Measurements from ENCODE around the gene TMEM154. TPM values are rescaled to one million over a fixed set of nuclear protein-coding genes. Genes with fewer than 3 reads are reported as not detected.

TMEM154 gene
- total and polyA plus RNA-seq, 11 donors = 0.27 to 8.0 (median 1.6) TPM

DNA sequence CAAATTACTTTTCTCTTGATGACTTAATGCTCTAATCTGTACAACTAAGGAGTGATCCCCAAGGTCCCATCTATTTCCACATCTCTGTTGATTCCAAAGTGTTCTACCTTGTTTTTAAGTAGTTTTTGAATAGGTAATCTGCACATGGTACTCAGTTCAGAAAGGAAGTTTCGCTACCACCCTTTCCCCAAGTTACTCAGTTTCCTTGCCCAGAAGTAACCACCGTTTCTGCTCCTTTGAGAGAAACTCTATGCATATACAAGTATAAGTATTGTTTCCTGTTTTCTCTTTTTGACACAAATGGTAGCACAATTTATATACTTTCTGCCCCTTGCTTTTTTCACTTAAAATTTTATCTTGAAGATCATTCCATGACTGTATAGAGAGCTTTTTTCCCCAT is 18.1 kb downstream of the TMEM154 start:
- no peaks in the 10 kb centered on the region for H3K27me3 ChIP-seq
- ATAC-seq (no peak), DNase-seq (no peak)
- H3K9me3 ChIP-seq = peaks cover 0 to 31% (median 20%) of the 10 kb centered on the region in 12 donors
- TF ChIP-seq, protein P1, sequence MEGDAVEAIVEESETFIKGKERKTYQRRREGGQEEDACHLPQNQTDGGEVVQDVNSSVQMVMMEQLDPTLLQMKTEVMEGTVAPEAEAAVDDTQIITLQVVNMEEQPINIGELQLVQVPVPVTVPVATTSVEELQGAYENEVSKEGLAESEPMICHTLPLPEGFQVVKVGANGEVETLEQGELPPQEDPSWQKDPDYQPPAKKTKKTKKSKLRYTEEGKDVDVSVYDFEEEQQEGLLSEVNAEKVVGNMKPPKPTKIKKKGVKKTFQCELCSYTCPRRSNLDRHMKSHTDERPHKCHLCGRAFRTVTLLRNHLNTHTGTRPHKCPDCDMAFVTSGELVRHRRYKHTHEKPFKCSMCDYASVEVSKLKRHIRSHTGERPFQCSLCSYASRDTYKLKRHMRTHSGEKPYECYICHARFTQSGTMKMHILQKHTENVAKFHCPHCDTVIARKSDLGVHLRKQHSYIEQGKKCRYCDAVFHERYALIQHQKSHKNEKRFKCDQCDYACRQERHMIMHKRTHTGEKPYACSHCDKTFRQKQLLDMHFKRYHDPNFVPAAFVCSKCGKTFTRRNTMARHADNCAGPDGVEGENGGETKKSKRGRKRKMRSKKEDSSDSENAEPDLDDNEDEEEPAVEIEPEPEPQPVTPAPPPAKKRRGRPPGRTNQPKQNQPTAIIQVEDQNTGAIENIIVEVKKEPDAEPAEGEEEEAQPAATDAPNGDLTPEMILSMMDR (IDR thresholded peaks at IDR 0.05) = no peak
- TF ChIP-seq POLR2A (IDR thresholded peaks at IDR 0.05) = no peak
- intact Hi-C loops (cut with DNase I) = no loop called here
- no peaks in the 10 kb centered on the region for H3K36me3 ChIP-seq
- peaks cover 0 to 18% (median 0%) of the 10 kb centered on the region in 12 donors for H3K4me1 ChIP-seq
- H3K4me3 ChIP-seq = no peak overlapping the region
- no peak overlapping the region for H3K27ac ChIP-seq
- 81 to 89% (median 85%) methylated on average over 2 of the region's 2 CpGs for WGBS, 4 donors

DNA sequence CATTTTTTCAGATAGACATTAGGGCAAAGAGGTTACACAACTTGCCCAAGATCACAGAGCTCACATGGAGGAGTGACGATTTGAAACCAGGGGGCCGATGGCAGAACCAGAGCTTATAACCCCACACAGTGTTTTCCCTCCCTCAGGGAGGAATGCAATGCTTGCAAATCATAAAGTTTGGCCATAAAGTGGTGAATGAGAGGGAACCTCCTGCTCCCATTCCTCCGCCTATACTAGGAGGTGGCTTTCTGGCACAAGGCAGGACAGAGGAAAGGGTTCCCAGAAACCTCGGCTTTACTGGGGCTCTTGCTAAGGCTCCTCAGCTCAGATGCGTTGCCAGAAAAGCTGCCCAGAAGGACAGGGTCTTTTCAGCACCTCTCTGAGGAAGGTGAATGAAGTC is 19.3 kb downstream of the TMEM154 start:
- Histone ChIP-seq H3K27me3 (no peaks in the 10 kb centered on the region), H3K4me3 (no peak overlapping the region), H3K27ac (no peak overlapping the region), H3K9me3 (peaks cover 0 to 35% (median 22%) of the 10 kb centered on the region in 12 donors), H3K4me1 (peaks cover 0 to 18% (median 0%) of the 10 kb centered on the region in 12 donors), H3K36me3 (no peaks in the 10 kb centered on the region)
- DNase-seq (no peak), ATAC-seq (no peak)
- 76 to 95% (median 78%) methylated on average over 5 of the region's 5 CpGs for WGBS, 4 donors
- no peak for TF ChIP-seq POLR2A (IDR thresholded peaks at IDR 0.05)
- TF ChIP-seq, protein P1 (IDR thresholded peaks at IDR 0.05) = no peak
- intact Hi-C loops (cut with DNase I) = no loop called here

DNA sequence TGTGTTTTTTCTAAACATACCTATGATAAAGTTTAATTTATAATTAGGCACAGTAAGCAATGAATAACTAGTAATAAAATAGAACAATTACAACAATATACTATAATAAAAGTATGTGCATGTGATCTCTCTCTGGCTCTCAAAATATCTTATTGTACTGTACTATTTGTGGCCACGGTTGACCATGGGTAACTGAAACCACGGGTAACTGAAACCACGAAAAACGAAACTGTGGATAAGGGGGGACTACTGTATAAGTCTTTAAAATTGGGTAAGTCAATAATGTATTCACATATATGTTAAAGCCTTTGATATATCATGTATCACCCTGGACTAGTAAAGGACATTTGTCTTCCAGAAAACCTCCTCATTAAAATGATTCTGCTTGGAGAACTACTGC is 20.0 kb downstream of the TMEM154 start:
- DNase-seq = no peak
- TF ChIP-seq, protein P1 (IDR thresholded peaks at IDR 0.05) = no peak
- TF ChIP-seq POLR2A (IDR thresholded peaks at IDR 0.05) = no peak
- H3K36me3 ChIP-seq = no peaks in the 10 kb centered on the region
- H3K9me3 ChIP-seq = peaks cover 0 to 35% (median 22%) of the 10 kb centered on the region in 12 donors
- intact Hi-C loops (cut with DNase I) = no loop called here
- no peak for ATAC-seq
- WGBS, 4 donors = 64 to 91% (median 89%) methylated on average over 4 of the region's 4 CpGs
- H3K4me1 ChIP-seq = peaks cover 0 to 18% (median 0%) of the 10 kb centered on the region in 12 donors
- H3K27ac ChIP-seq = no peak overlapping the region
- no peak overlapping the region for H3K4me3 ChIP-seq
- no peaks in the 10 kb centered on the region for H3K27me3 ChIP-seq

DNA sequence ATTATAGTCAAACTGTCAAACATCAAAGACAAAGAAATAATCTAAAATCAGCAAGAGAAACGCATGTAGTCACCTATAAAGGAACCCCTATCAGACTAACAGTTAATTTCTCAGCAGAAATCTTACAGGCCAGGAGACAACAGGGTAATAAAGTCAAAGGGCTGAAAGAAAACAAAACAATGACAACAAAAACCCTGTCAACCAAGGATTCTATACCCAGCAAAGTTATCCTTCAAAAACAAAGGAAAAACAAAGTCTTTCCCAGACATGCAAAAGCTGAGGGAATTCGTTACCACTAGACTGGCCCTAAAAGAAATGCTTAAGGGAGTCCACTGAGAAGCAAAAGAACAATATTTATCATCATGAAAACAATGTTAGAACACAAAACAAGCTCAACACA is 22.1 kb downstream of the TMEM154 start:
- DNase-seq (no peak), ATAC-seq (no peak)
- Histone ChIP-seq H3K36me3 (no peaks in the 10 kb centered on the region), H3K4me1 (peaks cover 0 to 10% (median 0%) of the 10 kb centered on the region in 12 donors), H3K9me3 (peaks cover 0 to 35% (median 22%) of the 10 kb centered on the region in 12 donors), H3K4me3 (no peak overlapping the region), H3K27me3 (no peaks in the 10 kb centered on the region), H3K27ac (no peak overlapping the region)
- TF ChIP-seq, protein P1 (IDR thresholded peaks at IDR 0.05) = no peak
- TF ChIP-seq POLR2A (IDR thresholded peaks at IDR 0.05) = no peak
- intact Hi-C loops (cut with DNase I) = no loop called here
- 89 to 96% (median 91%) methylated on average over 2 of the region's 2 CpGs for WGBS, 4 donors
